Adrenal gland (tissue), 12 donors: ENCODE measurements around the gene HSPA1L. TPM values are rescaled to one million over a fixed set of nuclear protein-coding genes. Genes with fewer than 3 reads are reported as not detected.
"Not testable (repeated sequence)": the region's sequence is repeated elsewhere in the genome, so short reads cannot be mapped to it uniquely, and the experiment has no call there.

Source experiments
- DNase-seq, 7 donors: peaks; one replicate each; pipeline ENCODE4 v3.0.0-alpha.2; 2019 to 2020
- H3K27ac ChIP-seq, 5 donors: fragments of 200-600 bp; sonication (generic) in 4 of 5; 1 replicate in 3 of 5; 2 replicates in 2 of 5; pipeline versions ENCODE4 v1.5.1 to v1.8.0; 2016 to 2020; ENCODE audit warnings: mild to moderate bottlenecking in 1 of 5
- H3K27me3 ChIP-seq: fragments of 200-600 bp; 2 replicates; pipeline ENCODE4 v1.8.0; 2021
- H3K36me3 ChIP-seq, 2 donors: fragments of 200-600 bp; replicated peaks in 1 of 2; 1 replicate in 1 of 2; 2 replicates in 1 of 2; pipeline versions ENCODE4 v1.5.1 to v1.8.0; 2018 to 2022
- H3K4me1 ChIP-seq, 2 donors: fragments of 200-600 bp; replicated peaks in 1 of 2; 1 replicate in 1 of 2; 2 replicates in 1 of 2; pipeline versions ENCODE4 v1.5.1 to v1.8.0; 2018 to 2021
- H3K4me3 ChIP-seq, 4 donors: fragments of 200-600 bp; sonication (generic) in 3 of 4; one replicate each; pipeline ENCODE4 v1.5.1; 2016 to 2018
- H3K9me3 ChIP-seq, 3 donors: fragments of 200-600 bp; sonication (generic) in 1 of 3; replicated peaks in 1 of 3; 1 replicate in 2 of 3; 2 replicates in 1 of 3; pipeline versions ENCODE4 v1.5.1 to v1.8.0; 2016 to 2021
- POLR2A ChIP-seq, 2 donors: fragments of 450-650 bp; IDR thresholded peaks; one replicate each; pipeline ENCODE4 v1.6.1; 2017; ENCODE audit warnings: antibody characterized with exemption in 2 of 2, mild to moderate bottlenecking in 2 of 2, moderate library complexity in 1 of 2
- WGBS, 4 donors: extraction: QIAGEN DNeasy Blood & Tissue Kit in 2 of 4; methylation state at CpG; one replicate each; pipeline versions ENCODE4 v1.1.5 to v1.1.7; 2013 to 2017; 5-methylcytosine and 5-hydroxymethylcytosine counted together
- intact Hi-C, 2 donors: fragments of 100-400 bp; cut with DNase I; formaldehyde crosslinking; loops; one replicate each; pipeline versions ENCODE4 v1.14.1 to v1.15.0; 2022 to 2023
- polyA plus RNA-seq, 3 donors: library from polyadenylated mRNA; stranded (reverse); fragments of 200-250 nt in 2 of 3; fragments of 350-450 nt in 1 of 3; fragmentation: Illumina TruSeq in 1 of 3; extraction: RNeasy Lipid Tissue Mini Kit (QIAGEN cat#74804) in 1 of 3; gene quantifications; one replicate each; pipeline ENCODE4 v1.2.3, GENCODE V29; 2013 to 2014
- total RNA-seq, 9 donors: library from RNA; depleted of rRNA in 4 of 9; stranded (reverse); fragments of >200 nt in 4 of 9; fragments of 120-200 nt in 1 of 9; fragmentation: NEBNext Ultra II Directional in 1 of 9; extraction: Animal tissue kit (Norgen Biotek cat#: 25700) in 1 of 9; gene quantifications; one replicate each; pipeline versions ENCODE4 v1.1.0 to v1.2.4, GENCODE V29; 2013 to 2023
- TF ChIP-seq, protein P1 (sequence below), 6 experiments: fragments of 450-650 bp in 4 of 6; fragments of 200-600 bp in 2 of 6; sonication (generic) in 1 of 6; IDR thresholded peaks; 1 replicate in 5 of 6; 2 replicates in 1 of 6; pipeline versions ENCODE4 v1.5.1 to v1.8.0; 2016 to 2021; ENCODE audit warnings: antibody characterized with exemption in 6 of 6, mild to moderate bottlenecking in 2 of 6, moderate library complexity in 1 of 6
- donor health status: healthy with polysubstance abuse.
- donor health status: Bipolar disorder and iron deficiency.
- donor health status: DM: yes; HTN: yes; CAD: no.
- donor health status: DM: no; HTN: no; CAD: no.
- donor health status: DM: no; HTN: no; CAD: no.
- donor health status: DM: yes; HTN: yes; CAD: no.

HSPA1L gene
- total and polyA plus RNA-seq, 12 donors: 0.79 to 5.3 (median 1.9) TPM

DNA sequence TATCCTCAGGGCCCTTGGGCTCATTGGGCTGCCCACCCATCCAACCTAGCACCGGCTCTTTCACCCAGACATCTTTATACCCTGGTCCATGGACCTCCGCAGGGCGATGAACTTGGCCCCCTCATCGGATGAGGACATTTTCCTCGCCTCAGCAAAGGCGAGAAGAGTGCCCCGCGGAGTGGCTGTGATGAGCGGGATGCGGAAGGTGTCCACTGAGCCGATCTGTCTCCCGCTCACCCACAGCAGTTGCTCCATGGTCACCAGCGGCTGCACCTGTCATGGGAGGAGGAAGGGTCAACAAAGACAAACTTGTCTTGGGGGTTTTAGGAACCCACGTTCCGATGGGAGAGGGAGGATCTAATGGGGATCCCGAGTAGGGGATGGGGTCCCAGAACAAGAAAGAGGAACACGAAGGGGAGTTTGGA is 46.8 kb upstream of the HSPA1L start:
- H3K4me1 ChIP-seq: peaks cover 3 to 21% of the 10 kb centered on the region in 2 donors
- no peak for DNase-seq
- peaks cover 0 to 39% of the 10 kb centered on the region in 2 donors for H3K36me3 ChIP-seq
- H3K27me3 ChIP-seq: no peaks in the 10 kb centered on the region
- H3K4me3 ChIP-seq: peak overlapping the region; percentile 64 to 81 (median 74)
- peak overlapping the region in 2 of 5 donors; percentile 71 to 96 for H3K27ac ChIP-seq
- H3K9me3 ChIP-seq: no peaks in the 10 kb centered on the region
- intact Hi-C loops: no loop called here
- TF ChIP-seq POLR2A (IDR thresholded peaks at IDR 0.05): no peak
- TF ChIP-seq, protein P1, sequence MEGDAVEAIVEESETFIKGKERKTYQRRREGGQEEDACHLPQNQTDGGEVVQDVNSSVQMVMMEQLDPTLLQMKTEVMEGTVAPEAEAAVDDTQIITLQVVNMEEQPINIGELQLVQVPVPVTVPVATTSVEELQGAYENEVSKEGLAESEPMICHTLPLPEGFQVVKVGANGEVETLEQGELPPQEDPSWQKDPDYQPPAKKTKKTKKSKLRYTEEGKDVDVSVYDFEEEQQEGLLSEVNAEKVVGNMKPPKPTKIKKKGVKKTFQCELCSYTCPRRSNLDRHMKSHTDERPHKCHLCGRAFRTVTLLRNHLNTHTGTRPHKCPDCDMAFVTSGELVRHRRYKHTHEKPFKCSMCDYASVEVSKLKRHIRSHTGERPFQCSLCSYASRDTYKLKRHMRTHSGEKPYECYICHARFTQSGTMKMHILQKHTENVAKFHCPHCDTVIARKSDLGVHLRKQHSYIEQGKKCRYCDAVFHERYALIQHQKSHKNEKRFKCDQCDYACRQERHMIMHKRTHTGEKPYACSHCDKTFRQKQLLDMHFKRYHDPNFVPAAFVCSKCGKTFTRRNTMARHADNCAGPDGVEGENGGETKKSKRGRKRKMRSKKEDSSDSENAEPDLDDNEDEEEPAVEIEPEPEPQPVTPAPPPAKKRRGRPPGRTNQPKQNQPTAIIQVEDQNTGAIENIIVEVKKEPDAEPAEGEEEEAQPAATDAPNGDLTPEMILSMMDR (IDR thresholded peaks at IDR 0.05): no peak
- WGBS, 4 donors: 41 to 49% (median 46%) methylated on average over 16 to 17 of the region's 17 CpGs

DNA sequence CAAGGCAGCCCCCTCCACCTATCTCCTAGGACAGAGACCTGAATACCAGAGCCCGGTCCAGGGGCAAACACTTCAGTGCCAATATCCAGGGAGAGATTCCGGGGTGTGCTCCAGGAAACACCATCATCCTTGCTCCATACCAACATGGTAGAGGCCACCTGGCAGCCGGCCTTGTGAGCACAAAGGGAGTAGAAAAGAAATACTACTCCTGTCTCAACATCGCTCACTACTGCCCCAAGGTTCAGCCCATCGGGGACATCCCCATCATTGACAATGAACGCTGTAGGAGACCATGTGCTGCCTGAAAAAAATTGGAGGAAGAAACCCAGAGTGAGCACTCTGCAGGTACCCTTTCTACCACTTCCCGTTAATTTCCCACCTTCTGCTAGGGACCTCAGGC is 46.1 kb upstream of the HSPA1L start:
- Histone ChIP-seq H3K4me3 (no peak overlapping the region), H3K9me3 (no peaks in the 10 kb centered on the region), H3K36me3 (peaks cover 0 to 43% of the 10 kb centered on the region in 2 donors), H3K4me1 (peaks cover 3 to 21% of the 10 kb centered on the region in 2 donors), H3K27ac (no peak overlapping the region), H3K27me3 (no peaks in the 10 kb centered on the region)
- no peak for TF ChIP-seq POLR2A (IDR thresholded peaks at IDR 0.05)
- TF ChIP-seq, protein P1 (IDR thresholded peaks at IDR 0.05): no peak
- DNase-seq: no peak
- WGBS, 4 donors: 88 to 96% (median 94%) methylated on average over 7 of the region's 7 CpGs
- intact Hi-C loops: no loop called here

DNA sequence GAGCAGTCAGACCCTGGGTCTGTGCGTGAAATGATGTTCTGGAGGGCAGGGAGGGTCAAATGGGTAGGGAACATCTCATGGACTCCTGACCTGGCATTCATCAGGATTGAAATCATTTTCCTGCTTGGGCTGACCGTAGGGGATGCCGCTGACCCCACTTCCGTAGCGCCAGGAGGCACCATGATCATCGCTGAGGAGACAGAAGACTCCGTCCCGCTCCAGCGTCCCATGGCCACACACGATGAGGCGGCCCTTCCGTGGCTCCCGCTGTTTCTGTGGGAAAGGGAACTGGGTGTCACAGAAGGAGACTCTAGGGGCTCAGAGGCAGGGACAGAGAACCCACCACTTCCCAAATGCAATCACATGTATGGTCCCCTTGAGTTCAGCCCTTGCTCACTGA is 45.3 kb upstream of the HSPA1L start:
- intact Hi-C loops: no loop called here

DNA sequence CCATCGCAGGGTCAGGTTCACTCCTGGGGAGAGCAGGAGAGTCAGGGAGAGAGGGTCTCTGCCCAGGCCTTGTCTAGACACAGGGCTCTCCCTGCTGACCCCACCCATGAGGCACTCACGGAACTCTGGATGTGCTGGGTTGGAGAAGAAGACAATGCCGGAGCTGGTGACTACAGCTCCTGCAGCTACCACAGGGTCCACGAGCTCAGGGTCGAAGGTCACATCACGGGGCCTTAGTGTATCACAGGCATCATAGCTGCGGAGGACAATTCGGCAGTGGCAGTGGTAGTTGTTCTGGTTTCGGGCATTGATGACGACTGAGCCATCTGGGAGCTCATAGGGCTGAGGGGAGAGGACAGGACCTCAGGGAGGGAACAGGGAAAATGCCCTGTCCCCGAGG is 44.8 kb upstream of the HSPA1L start:
- DNase-seq: no peak
- TF ChIP-seq POLR2A (IDR thresholded peaks at IDR 0.05): no peak
- peaks cover 3 to 21% of the 10 kb centered on the region in 2 donors for H3K4me1 ChIP-seq
- H3K27me3 ChIP-seq: no peaks in the 10 kb centered on the region
- WGBS, 4 donors: 87 to 92% (median 90%) methylated on average over 10 to 11 of the region's 11 CpGs
- H3K9me3 ChIP-seq: no peaks in the 10 kb centered on the region
- no peak overlapping the region for H3K27ac ChIP-seq
- no peak overlapping the region for H3K4me3 ChIP-seq
- intact Hi-C loops: no loop called here
- peaks cover 0 to 43% of the 10 kb centered on the region in 2 donors for H3K36me3 ChIP-seq

More for the DNA sequence above, 45.3 kb upstream of the HSPA1L start:
- Histone ChIP-seq H3K4me1 (peaks cover 3 to 21% of the 10 kb centered on the region in 2 donors), H3K9me3 (no peaks in the 10 kb centered on the region), H3K4me3 (no peak overlapping the region), H3K36me3 (peaks cover 0 to 43% of the 10 kb centered on the region in 2 donors), H3K27ac (no peak overlapping the region), H3K27me3 (no peaks in the 10 kb centered on the region)
- no peak for DNase-seq
- 85 to 100% (median 96%) methylated on average over 1 to 13 of the region's 13 CpGs for WGBS, 4 donors
- no peak for TF ChIP-seq POLR2A (IDR thresholded peaks at IDR 0.05)
- TF ChIP-seq, protein P1 (IDR thresholded peaks at IDR 0.05): no peak

DNA sequence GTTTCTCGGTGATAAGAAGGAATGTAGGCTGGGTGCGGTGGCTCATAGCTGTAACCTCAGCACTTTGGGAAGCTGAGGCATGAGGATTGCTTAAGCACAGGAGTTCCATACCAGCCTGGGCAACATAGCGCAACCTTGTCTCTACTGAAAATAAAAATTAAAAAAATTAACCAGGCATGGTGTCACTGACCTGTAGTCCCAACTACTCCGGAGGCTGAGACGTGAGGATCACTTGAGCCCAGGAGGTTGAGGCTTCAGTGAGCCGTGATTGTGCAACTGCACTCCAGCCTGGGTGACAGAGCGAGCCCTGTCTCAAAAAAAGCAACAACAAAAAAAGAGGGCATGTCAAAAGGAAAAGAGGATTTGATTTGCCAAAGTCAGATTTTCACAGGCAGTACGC is 43.6 kb upstream of the HSPA1L start:
- DNase-seq: no peak
- Histone ChIP-seq H3K9me3 (no peaks in the 10 kb centered on the region), H3K4me3 (no peak overlapping the region), H3K27me3 (no peaks in the 10 kb centered on the region), H3K4me1 (peaks cover 3 to 15% of the 10 kb centered on the region in 2 donors), H3K36me3 (peaks cover 0 to 43% of the 10 kb centered on the region in 2 donors), H3K27ac (no peak overlapping the region)
- no peak for TF ChIP-seq POLR2A (IDR thresholded peaks at IDR 0.05)
- TF ChIP-seq, protein P1 (IDR thresholded peaks at IDR 0.05): no peak
- WGBS, 4 donors: 94 to 97% (median 95%) methylated on average over 8 of the region's 8 CpGs
- intact Hi-C loops: no loop called here

DNA sequence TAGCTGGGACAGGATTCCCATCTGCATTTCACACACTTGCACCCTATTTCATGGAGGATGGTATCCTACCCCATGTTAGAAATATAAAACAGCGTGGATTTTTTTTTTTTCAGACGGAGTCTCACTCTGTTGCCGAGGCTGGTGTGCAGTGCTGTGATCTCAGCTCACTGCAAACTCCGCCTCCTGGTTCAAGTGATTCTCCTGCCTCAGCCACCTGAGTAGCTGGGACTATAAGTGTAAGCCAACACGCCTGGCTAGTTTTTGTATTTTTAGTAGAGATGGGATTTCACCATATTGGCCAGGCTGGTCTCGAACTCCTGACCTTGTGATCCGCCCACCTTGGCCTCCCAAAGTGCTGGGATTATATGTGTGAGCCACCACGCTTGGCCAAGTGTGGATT is 42.7 kb upstream of the HSPA1L start:
- H3K9me3 ChIP-seq, DNase-seq, H3K4me1 ChIP-seq, H3K4me3 ChIP-seq, H3K27me3 ChIP-seq, intact Hi-C loops, H3K27ac ChIP-seq: not testable (repeated sequence)
- WGBS, 4 donors: 82 to 93% (median 88%) methylated on average over 5 to 8 of the region's 8 CpGs
- peaks cover 0 to 43% of the 10 kb centered on the region in 2 donors for H3K36me3 ChIP-seq

DNA sequence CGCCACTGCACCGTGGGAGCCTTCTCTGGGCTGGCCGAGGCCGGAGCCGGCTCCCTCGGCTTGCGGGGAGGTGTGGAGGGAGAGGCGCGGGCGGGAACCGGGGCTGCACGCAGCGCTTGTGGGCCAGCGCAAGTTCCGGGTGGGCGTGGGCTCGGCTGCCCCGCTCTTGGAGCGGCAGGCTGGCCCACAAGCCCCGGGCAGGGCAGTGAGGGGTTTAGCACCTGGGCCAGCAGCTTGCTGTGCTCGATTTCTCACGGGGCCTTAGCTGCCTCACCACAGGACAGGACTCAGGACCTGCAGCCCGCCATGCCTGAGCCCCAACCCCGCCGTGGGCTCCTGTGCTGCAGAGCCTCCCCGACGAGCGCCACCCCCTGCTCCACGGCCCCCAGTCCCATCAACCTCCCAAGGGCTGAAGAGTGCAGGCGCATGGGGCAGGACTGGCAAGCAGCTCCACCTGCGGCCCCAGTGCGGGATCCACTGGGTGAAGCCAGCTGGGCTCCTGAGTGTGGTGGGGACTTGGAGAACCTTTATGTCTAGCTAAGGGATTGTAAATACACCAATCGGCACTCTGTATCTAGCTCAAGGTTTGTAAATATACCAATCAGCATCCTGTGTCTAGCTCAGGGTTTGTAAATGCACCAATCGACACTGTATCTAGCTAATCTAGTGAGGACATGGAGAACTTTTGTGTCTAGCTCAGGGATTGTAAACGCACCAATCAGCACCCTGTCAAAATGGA is 37.1 kb upstream of the HSPA1L start:
- H3K27me3 ChIP-seq, H3K36me3 ChIP-seq, H3K9me3 ChIP-seq, intact Hi-C loops, DNase-seq, H3K4me1 ChIP-seq, H3K4me3 ChIP-seq, H3K27ac ChIP-seq: not testable (repeated sequence)
- WGBS, 4 donors: 77 to 93% (median 88%) methylated on average over 8 to 35 of the region's 35 CpGs
